Body of pancreas (tissue), 2 donors: ENCODE data around the gene ZNF202. TPM values are rescaled to one million over a fixed set of nuclear protein-coding genes. Genes with fewer than 3 reads are reported as not detected.

Source experiments
- small RNA-seq: library from RNA; depleted of rRNA; stranded (forward); fragments of <200 nt; gene quantifications from one replicate; pipeline ENCODE3, GENCODE V24; 2016
- total RNA-seq, 2 donors: library from RNA; depleted of rRNA; stranded (reverse); fragments of >200 nt; gene quantifications; one replicate each; pipeline ENCODE4 v1.1.0, GENCODE V29; 2016

Gene ZNF202
- total RNA-seq, 2 donors from 2014 or later = 11.5 to 15.3 TPM

Small RNA genes lying within 50 kb of the gene (small RNA-seq; reads per million reads assigned to genes)
- not detected for gene RNU1-21P

Other genes with a start within 250 kb of the ZNF202 start
- 1 to 10 TPM in 1 of 2 donors, under 1 TPM in 1; 0.78 to 1.6 TPM for gene SCN3B, start 87.0 kb downstream of the ZNF202 start, total RNA-seq
- not detected for gene OR6X1, start 12.9 kb upstream of the ZNF202 start, total RNA-seq
- gene OR6M1, start 64.7 kb upstream of the ZNF202 start, total RNA-seq = not detected
- not detected for gene TMEM225, start 144.0 kb upstream of the ZNF202 start, total RNA-seq
- gene OR8D4, start 160.5 kb upstream of the ZNF202 start, total RNA-seq = 10 to 100 TPM in 1 of 2 donors, 1 to 10 TPM in 1; 1.6 to 13.2 TPM
- gene OR4D5, start 198.0 kb upstream of the ZNF202 start, total RNA-seq = 1 to 10 TPM in 1 of 2 donors, under 1 TPM in 1; 0.78 to 6.6 TPM
- not detected for gene OR6T1, start 202.2 kb upstream of the ZNF202 start, total RNA-seq
- not detected for gene OR10S1, start 236.1 kb upstream of the ZNF202 start, total RNA-seq